ENCODE measurements around the gene ALKBH7. TPM values are rescaled to one million over a fixed set of nuclear protein-coding genes. Genes with fewer than 3 reads are reported as not detected.
"Not testable (repeated sequence)": the region's sequence is repeated elsewhere in the genome, so short reads cannot be mapped to it uniquely, and the experiment has no call there.

Gene ALKBH7
- total RNA-seq: 33.0 and 35.9 TPM in 2 replicates

- peak; percentile 95 for DNase-seq (ENCODE audit: low spot score)
- Mint-ChIP-seq H3K27ac (peak within 1 kb of the TSS; percentile 88), H3K27me3 (ENCODE audit: low read depth) (no peaks in the 10 kb centered on the region), H3K36me3 (ENCODE audit: low read depth) (peaks cover 22% of the 10 kb centered on the region), H3K9me3 (no peaks in the 10 kb centered on the region), H3K4me3 (ENCODE audit: low read depth) (peak within 1 kb of the TSS; percentile 87), H3K4me1 (ENCODE audit: low read depth) (peaks cover 8% of the 10 kb centered on the region)
- intact Hi-C loops (cut with micrococcal nuclease): loop anchor here (1.0 to 5.0 kb wide), 4 partner anchors 10 to 490 kb away; partner anchors contain the start of gene GTF2F1
These were observed at the start of gene ALKBH7 for GRCh38 chr19:6372594-6373095. Gene ALKBH7 (plus strand): TSS chr19:6372794. CDS start chr19:6372821, 27 bp downstream.

DNA sequence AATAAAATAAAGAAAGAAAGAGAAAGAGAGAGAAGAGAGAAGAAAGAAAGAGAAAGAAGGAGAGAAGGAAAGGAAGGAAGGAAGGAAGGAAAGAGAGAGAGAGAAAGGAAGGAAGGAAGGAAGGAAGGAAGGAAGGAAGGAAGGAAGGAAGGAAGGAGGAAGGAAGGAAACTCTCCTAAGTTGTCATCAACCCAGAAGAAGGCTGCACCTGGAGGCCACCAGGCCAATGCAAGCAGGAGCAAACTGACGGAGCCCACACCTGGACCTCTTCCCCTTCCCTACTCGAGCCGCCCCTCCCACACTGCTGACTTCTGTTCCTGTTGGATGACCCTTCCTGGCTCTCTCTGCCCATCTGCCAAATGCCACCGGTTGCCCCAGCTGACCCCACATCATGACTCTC lies 47.8 kb upstream of the ALKBH7 start:
- intact Hi-C loops (cut with micrococcal nuclease): no loop called here
- H3K27ac Mint-ChIP-seq: no peak overlapping the region
- no peaks in the 10 kb centered on the region for H3K27me3 Mint-ChIP-seq (ENCODE audit: low read depth)
- H3K9me3 Mint-ChIP-seq: no peaks in the 10 kb centered on the region
- DNase-seq (ENCODE audit: low spot score): no peak
- H3K36me3 Mint-ChIP-seq (ENCODE audit: low read depth): no peaks in the 10 kb centered on the region
- H3K4me1 Mint-ChIP-seq (ENCODE audit: low read depth): no peaks in the 10 kb centered on the region
- no peak overlapping the region for H3K4me3 Mint-ChIP-seq (ENCODE audit: low read depth)

GRCh38 chr19:6325614-6326013 lies 47.0 kb upstream of the ALKBH7 start:
- intact Hi-C loops (cut with micrococcal nuclease): no loop called here
- H3K27me3 Mint-ChIP-seq (ENCODE audit: low read depth): no peaks in the 10 kb centered on the region
- no peaks in the 10 kb centered on the region for H3K9me3 Mint-ChIP-seq

DNA sequence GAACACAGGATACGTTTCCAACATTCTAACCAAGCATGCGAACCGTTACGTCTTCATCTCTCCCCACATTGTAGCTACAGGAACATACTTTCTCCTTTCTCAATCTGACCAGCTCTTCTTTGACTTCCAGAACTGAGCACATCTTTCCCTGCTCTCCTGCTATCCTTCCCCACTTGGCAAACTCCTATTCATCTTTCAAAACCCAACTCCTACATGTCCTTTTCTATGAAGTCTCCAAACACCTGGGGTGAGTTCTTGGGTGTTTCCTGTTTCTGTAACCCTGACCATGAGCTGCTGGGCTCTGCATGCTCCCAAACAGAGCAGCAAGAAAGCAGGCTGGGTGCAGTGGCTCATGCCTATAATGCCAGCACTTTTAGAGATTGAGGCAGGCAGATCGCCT lies 45.8 kb upstream of the ALKBH7 start:
- Mint-ChIP-seq H3K4me3 (ENCODE audit: low read depth) (no peak overlapping the region), H3K27me3 (ENCODE audit: low read depth) (no peaks in the 10 kb centered on the region), H3K4me1 (ENCODE audit: low read depth) (no peaks in the 10 kb centered on the region), H3K9me3 (no peaks in the 10 kb centered on the region), H3K27ac (no peak overlapping the region), H3K36me3 (ENCODE audit: low read depth) (no peaks in the 10 kb centered on the region)
- DNase-seq (ENCODE audit: low spot score): no peak
- intact Hi-C loops (cut with micrococcal nuclease): no loop called here

More at GRCh38 chr19:6325614-6326013, 47.0 kb upstream of the ALKBH7 start:
- Mint-ChIP-seq H3K4me1 (ENCODE audit: low read depth) (no peaks in the 10 kb centered on the region), H3K36me3 (ENCODE audit: low read depth) (no peaks in the 10 kb centered on the region), H3K4me3 (ENCODE audit: low read depth) (no peak overlapping the region), H3K27ac (no peak overlapping the region)
- no peak for DNase-seq (ENCODE audit: low spot score)

GRCh38 chr19:6333439-6333838 lies 39.2 kb upstream of the ALKBH7 start, which contains the start of gene ACER1:
Gene ACER1 (minus strand): TSS chr19:6333612. CDS start chr19:6333551, 61 bp downstream.
- H3K27me3 Mint-ChIP-seq (ENCODE audit: low read depth): no peaks in the 10 kb centered on the region
- H3K36me3 Mint-ChIP-seq (ENCODE audit: low read depth): no peaks in the 10 kb centered on the region
- no peak for DNase-seq (ENCODE audit: low spot score)
- no peak within 1 kb of the TSS for H3K4me3 Mint-ChIP-seq (ENCODE audit: low read depth)
- intact Hi-C loops (cut with micrococcal nuclease): no loop called here
- H3K27ac Mint-ChIP-seq: no peak within 1 kb of the TSS
- no peaks in the 10 kb centered on the region for H3K9me3 Mint-ChIP-seq
- H3K4me1 Mint-ChIP-seq (ENCODE audit: low read depth): no peaks in the 10 kb centered on the region

DNA sequence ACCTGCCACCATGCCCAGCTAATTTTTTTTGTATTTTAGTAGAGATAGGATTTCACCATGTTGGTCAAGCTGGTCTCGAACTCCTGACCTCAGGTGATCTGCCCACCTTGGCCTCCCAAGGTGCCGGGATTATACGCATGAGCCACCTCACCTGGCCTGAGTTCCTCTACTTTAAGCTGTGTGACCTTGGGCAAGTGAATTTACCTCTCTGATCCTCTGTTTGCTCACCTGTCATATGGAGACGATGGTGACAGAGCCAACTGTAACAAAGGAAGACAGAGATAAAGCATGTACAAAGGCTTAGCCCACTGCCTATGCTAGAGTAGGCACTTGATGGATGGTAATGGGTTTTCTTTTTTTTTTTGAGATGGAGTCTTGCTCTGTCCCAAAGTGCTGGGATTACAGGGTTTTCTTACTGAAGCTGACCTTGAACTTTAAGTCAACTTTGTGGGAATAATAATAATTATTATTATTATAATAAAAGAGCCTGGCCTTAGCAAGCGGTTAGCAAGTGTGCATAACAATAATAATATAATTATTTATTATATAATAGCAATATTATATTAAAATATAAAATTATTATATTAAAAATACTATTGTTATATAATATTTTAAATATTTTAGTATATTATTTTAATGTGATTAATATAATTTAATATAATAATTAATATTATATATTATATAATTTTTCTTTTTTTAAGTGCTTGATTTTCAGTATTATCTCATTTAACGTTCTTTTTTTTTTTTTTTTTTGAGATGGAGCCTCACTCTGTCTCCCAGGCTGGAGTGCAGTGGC lies 37.9 kb upstream of the ALKBH7 start:
- H3K36me3 Mint-ChIP-seq (ENCODE audit: low read depth): no peaks in the 10 kb centered on the region
- H3K9me3 Mint-ChIP-seq: no peaks in the 10 kb centered on the region
- H3K27me3 Mint-ChIP-seq (ENCODE audit: low read depth): no peaks in the 10 kb centered on the region
- H3K4me3 Mint-ChIP-seq (ENCODE audit: low read depth): no peak overlapping the region
- DNase-seq (ENCODE audit: low spot score): no peak
- no peak overlapping the region for H3K27ac Mint-ChIP-seq
- H3K4me1 Mint-ChIP-seq (ENCODE audit: low read depth): no peaks in the 10 kb centered on the region
- intact Hi-C loops (cut with micrococcal nuclease): no loop called here

- no peaks in the 10 kb centered on the region for H3K27me3 Mint-ChIP-seq (ENCODE audit: low read depth)
- no peaks in the 10 kb centered on the region for H3K36me3 Mint-ChIP-seq (ENCODE audit: low read depth)
- no peak for DNase-seq (ENCODE audit: low spot score)
- H3K27ac Mint-ChIP-seq: no peak overlapping the region
- no peaks in the 10 kb centered on the region for H3K9me3 Mint-ChIP-seq
- peaks cover 1% of the 10 kb centered on the region for H3K4me1 Mint-ChIP-seq (ENCODE audit: low read depth)
- intact Hi-C loops (cut with micrococcal nuclease): no loop called here
- H3K4me3 Mint-ChIP-seq (ENCODE audit: low read depth): no peak overlapping the region
These were observed 31.9 kb upstream of the ALKBH7 start for GRCh38 chr19:6340493-6341201.

DNA sequence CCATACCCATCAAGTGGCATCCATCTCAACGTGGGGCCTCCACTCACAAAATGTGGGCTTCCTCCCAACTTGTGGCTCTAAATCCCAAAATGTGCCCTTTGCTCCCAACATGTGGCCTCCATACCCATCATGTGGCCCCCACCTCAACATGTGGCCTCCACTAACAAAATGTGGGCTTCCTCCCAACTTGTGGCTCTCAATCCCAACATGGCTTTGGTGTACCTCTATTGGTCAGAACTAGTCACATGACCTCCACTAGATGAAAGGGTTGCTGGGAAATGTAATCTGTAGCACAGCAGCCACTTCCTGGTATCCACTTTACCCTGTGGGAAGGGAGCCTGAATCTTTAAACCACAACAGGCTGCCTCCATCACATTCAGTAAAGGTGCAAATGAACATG lies 29.1 kb upstream of the ALKBH7 start:
- H3K9me3 Mint-ChIP-seq: no peaks in the 10 kb centered on the region
- no peak for DNase-seq (ENCODE audit: low spot score)

GRCh38 chr19:6349271-6349670 lies 23.3 kb upstream of the ALKBH7 start:
- H3K4me3 Mint-ChIP-seq (ENCODE audit: low read depth); H3K4me1 Mint-ChIP-seq (ENCODE audit: low read depth); H3K36me3 Mint-ChIP-seq (ENCODE audit: low read depth); H3K27ac Mint-ChIP-seq; H3K27me3 Mint-ChIP-seq (ENCODE audit: low read depth); intact Hi-C loops (cut with micrococcal nuclease); DNase-seq (ENCODE audit: low spot score); H3K9me3 Mint-ChIP-seq: not testable (repeated sequence)

More for the DNA sequence above, 29.1 kb upstream of the ALKBH7 start:
- H3K4me3 Mint-ChIP-seq (ENCODE audit: low read depth): no peak overlapping the region
- intact Hi-C loops (cut with micrococcal nuclease): no loop called here
- no peak overlapping the region for H3K27ac Mint-ChIP-seq
- H3K4me1 Mint-ChIP-seq (ENCODE audit: low read depth): peaks cover 1% of the 10 kb centered on the region
- H3K36me3 Mint-ChIP-seq (ENCODE audit: low read depth): no peaks in the 10 kb centered on the region
- no peaks in the 10 kb centered on the region for H3K27me3 Mint-ChIP-seq (ENCODE audit: low read depth)

DNA sequence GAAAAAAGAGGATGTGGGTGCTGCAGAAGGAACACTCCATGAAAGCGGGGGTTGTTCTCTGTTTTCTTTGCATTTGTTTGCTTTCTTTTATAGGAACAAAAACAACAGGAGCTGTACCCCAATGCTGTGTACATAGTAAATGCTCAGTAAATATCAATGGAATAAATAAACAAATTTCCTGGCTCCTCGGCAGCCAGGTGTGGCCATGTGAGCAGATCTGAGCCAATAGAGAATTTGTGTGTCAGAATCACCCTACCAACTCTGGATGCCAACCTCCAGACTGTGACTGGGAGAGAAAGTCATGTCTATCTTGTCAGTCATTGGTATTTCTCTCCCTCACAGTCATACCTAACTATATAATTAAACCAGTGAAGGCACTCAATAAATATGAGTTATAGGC lies 21.9 kb upstream of the ALKBH7 start:
- Mint-ChIP-seq H3K9me3 (no peaks in the 10 kb centered on the region), H3K4me1 (ENCODE audit: low read depth) (no peaks in the 10 kb centered on the region), H3K27me3 (ENCODE audit: low read depth) (no peaks in the 10 kb centered on the region), H3K27ac (no peak overlapping the region), H3K4me3 (ENCODE audit: low read depth) (no peak overlapping the region), H3K36me3 (ENCODE audit: low read depth) (no peaks in the 10 kb centered on the region)
- DNase-seq (ENCODE audit: low spot score): no peak
- intact Hi-C loops (cut with micrococcal nuclease): no loop called here

DNA sequence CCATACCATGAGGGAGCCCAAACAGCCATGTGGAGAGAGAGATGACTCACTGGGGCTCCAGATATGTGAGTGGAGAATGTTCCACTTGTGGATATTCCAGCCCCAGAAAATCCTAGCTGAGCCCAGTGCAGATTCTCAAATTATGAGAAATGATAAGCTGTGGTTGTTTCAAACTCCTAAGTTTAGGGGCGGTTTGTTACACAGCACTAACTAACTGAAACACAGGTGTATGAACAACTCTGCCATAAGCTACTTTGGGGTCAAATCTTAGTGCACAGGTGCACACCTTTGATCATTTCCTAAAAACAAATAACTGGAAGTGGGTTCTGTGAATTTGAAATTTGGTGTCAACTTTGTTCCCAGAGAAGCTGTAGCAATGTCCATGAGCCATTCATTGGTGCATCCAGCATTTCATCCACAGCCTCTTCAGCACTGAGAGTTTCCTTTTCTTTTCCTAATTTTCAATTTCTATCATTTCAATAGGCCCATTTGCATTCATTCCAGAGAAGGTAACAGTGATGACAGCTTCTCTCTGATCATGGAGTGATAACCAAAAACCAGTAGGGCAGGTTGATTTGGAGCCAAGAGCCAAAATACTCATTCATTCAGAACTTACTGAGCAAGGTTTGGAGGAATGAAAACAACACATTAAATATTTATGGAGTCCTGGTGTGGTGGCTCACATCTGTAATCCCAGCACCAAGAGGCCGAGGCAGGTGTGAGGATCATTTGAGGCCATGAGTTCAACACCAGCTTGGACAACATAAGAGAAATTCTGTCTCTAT lies 20.0 kb upstream of the ALKBH7 start:
- no peak overlapping the region for H3K4me3 Mint-ChIP-seq (ENCODE audit: low read depth)
- no peaks in the 10 kb centered on the region for H3K27me3 Mint-ChIP-seq (ENCODE audit: low read depth)
- intact Hi-C loops (cut with micrococcal nuclease): no loop called here
- no peaks in the 10 kb centered on the region for H3K36me3 Mint-ChIP-seq (ENCODE audit: low read depth)
- H3K9me3 Mint-ChIP-seq: no peaks in the 10 kb centered on the region
- DNase-seq (ENCODE audit: low spot score): no peak
- no peak overlapping the region for H3K27ac Mint-ChIP-seq
- no peaks in the 10 kb centered on the region for H3K4me1 Mint-ChIP-seq (ENCODE audit: low read depth)

GRCh38 chr19:6354098-6354674 lies 18.4 kb upstream of the ALKBH7 start:
- H3K4me1 Mint-ChIP-seq (ENCODE audit: low read depth): no peaks in the 10 kb centered on the region
- no peak overlapping the region for H3K4me3 Mint-ChIP-seq (ENCODE audit: low read depth)
- no peaks in the 10 kb centered on the region for H3K27me3 Mint-ChIP-seq (ENCODE audit: low read depth)
- no peaks in the 10 kb centered on the region for H3K9me3 Mint-ChIP-seq
- H3K27ac Mint-ChIP-seq: no peak overlapping the region
- no peaks in the 10 kb centered on the region for H3K36me3 Mint-ChIP-seq (ENCODE audit: low read depth)
- intact Hi-C loops (cut with micrococcal nuclease): no loop called here
- no peak for DNase-seq (ENCODE audit: low spot score)

Data from activated T-helper 2 cell treated with anti-CD3 and anti-CD28 coated beads, Interferon-gamma antibody, Interleukin-2, Interleukin-4, amounts not matched to agents 10 μg/mL and 5 μg/mL and 100 μg/mL, durations not matched to agents 14 hours and 24 hours and 36 hours (primary cell).